ENCODE data around the gene NCOA1.
"Not testable (repeated sequence)": the region's sequence is repeated elsewhere in the genome, so short reads cannot be mapped to it uniquely, and the experiment has no call there.

Gene NCOA1

GRCh38 chr2:24586955-24587354 lies 95.9 kb downstream of the NCOA1 start:
- DNase-seq, result no peak

- no peak for DNase-seq
Observed at GRCh38 chr2:24588294-24588693, 97.2 kb downstream of the NCOA1 start.

GRCh38 chr2:24592441-24593100 lies 101.5 kb downstream of the NCOA1 start:
- no peak for DNase-seq

GRCh38 chr2:24594283-24594682 lies 103.2 kb downstream of the NCOA1 start:
- DNase-seq, result no peak

GRCh38 chr2:24597181-24597870 lies 106.3 kb downstream of the NCOA1 start:
- DNase-seq, result no peak

- DNase-seq, result not testable (repeated sequence)
Observed at GRCh38 chr2:24600140-24600539, 109.1 kb downstream of the NCOA1 start.

GRCh38 chr2:24611631-24612030 lies 120.6 kb downstream of the NCOA1 start:
- no peak for DNase-seq

GRCh38 chr2:24613154-24613814 lies 122.2 kb downstream of the NCOA1 start:
- DNase-seq, result no peak

GRCh38 chr2:24616616-24617015 lies 125.6 kb downstream of the NCOA1 start:
- no peak for DNase-seq

- no peak for DNase-seq
Observed at GRCh38 chr2:24617424-24617823, 126.4 kb downstream of the NCOA1 start.

- no peak for DNase-seq
Observed at GRCh38 chr2:24618144-24618543, 127.1 kb downstream of the NCOA1 start.

GRCh38 chr2:24618680-24619079 lies 127.6 kb downstream of the NCOA1 start:
- DNase-seq, result no peak

- DNase-seq, result no peak
Observed at GRCh38 chr2:24620936-24621335, 129.9 kb downstream of the NCOA1 start.

- DNase-seq, result no peak
Observed at GRCh38 chr2:24621779-24622538, 130.9 kb downstream of the NCOA1 start.

- no peak for DNase-seq
Observed at GRCh38 chr2:24623535-24623934, 132.5 kb downstream of the NCOA1 start.

GRCh38 chr2:24625728-24626127 lies 134.7 kb downstream of the NCOA1 start:
- DNase-seq, result no peak

- no peak for DNase-seq
Observed at GRCh38 chr2:24626131-24626530, 135.1 kb downstream of the NCOA1 start.

- no peak for DNase-seq
Observed at GRCh38 chr2:24628746-24629145, 137.7 kb downstream of the NCOA1 start.

GRCh38 chr2:24632172-24632571 lies 141.1 kb downstream of the NCOA1 start:
- DNase-seq, result no peak

GRCh38 chr2:24635181-24635580 lies 144.1 kb downstream of the NCOA1 start:
- no peak for DNase-seq

GRCh38 chr2:24638568-24638967 lies 147.5 kb downstream of the NCOA1 start:
- no peak for DNase-seq

- no peak for DNase-seq
Observed at GRCh38 chr2:24642351-24642750, 151.3 kb downstream of the NCOA1 start.

- no peak for DNase-seq
Observed at GRCh38 chr2:24643051-24643450, 152.0 kb downstream of the NCOA1 start.

Measured in KG1 (cell line).